Upper lobe of left lung (tissue), 6 donors: ENCODE measurements around the gene FAM83D. TPM values are rescaled to one million over a fixed set of nuclear protein-coding genes. Genes with fewer than 3 reads are reported as not detected.

Experiments used
- ATAC-seq, 2 donors: fragments of 200-7000 bp; cut with Tn5 transposase; one replicate each; pipeline ENCODE4 v1.9.1; 2022; ENCODE audit warnings: mild to moderate bottlenecking in 2 of 2, moderate library complexity in 2 of 2; ENCODE audit not compliant: low FRiP score in 2 of 2
- DNase-seq, 2 donors: peaks; one replicate each; pipeline ENCODE4 v3.0.0-alpha.2; 2019 to 2020
- H3K27ac ChIP-seq, 4 donors: fragments of 200-600 bp; sonication (generic); one replicate each; pipeline ENCODE4 v1.5.1; 2016 to 2019
- H3K27me3 ChIP-seq, 4 donors: fragments of 200-600 bp; sonication (generic); one replicate each; pipeline ENCODE4 v1.5.1; 2017 to 2019
- H3K36me3 ChIP-seq, 4 donors: fragments of 200-600 bp; sonication (generic); one replicate each; pipeline ENCODE4 v1.5.1; 2016 to 2019
- H3K4me1 ChIP-seq, 4 donors: fragments of 200-600 bp; sonication (generic); one replicate each; pipeline ENCODE4 v1.5.1; 2018 to 2019
- H3K4me3 ChIP-seq, 4 donors: fragments of 200-600 bp; sonication (generic); one replicate each; pipeline ENCODE4 v1.5.1; 2017 to 2019; ENCODE audit warnings: mild to moderate bottlenecking in 2 of 4, moderate library complexity in 1 of 4
- H3K9me3 ChIP-seq, 4 donors: fragments of 200-600 bp; sonication (generic); one replicate each; pipeline ENCODE4 v1.5.1; 2018 to 2019
- CTCF ChIP-seq, 6 experiments: fragments of 450-650 bp in 4 of 6; fragments of 200-600 bp in 2 of 6; sonication (generic) in 2 of 6; IDR thresholded peaks; one replicate each; pipeline ENCODE4 v1.5.1; 2016 to 2019; ENCODE audit warnings: antibody characterized with exemption in 6 of 6
- EP300 ChIP-seq, 4 donors: sonication (generic); formaldehyde crosslinking; IDR thresholded peaks; one replicate each; pipeline ENCODE4 v1.5.1; 2017; ENCODE audit warnings: antibody characterized with exemption in 4 of 4, control low read depth in 2 of 4
- POLR2A ChIP-seq, 4 donors: fragments of 450-650 bp; IDR thresholded peaks; one replicate each; pipeline ENCODE4 v1.5.1; 2016 to 2017; ENCODE audit warnings: antibody characterized with exemption in 4 of 4, mild to moderate bottlenecking in 2 of 4
- POLR2AphosphoS5 ChIP-seq, 2 donors: sonication (generic); formaldehyde crosslinking; IDR thresholded peaks; one replicate each; pipeline ENCODE4 v1.5.1; 2017; ENCODE audit warnings: antibody characterized with exemption in 2 of 2
- WGBS, 2 donors: methylation state at CpG; one replicate each; pipeline ENCODE4 v1.1.5; 2017 to 2018; 5-methylcytosine and 5-hydroxymethylcytosine counted together
- total RNA-seq, 6 donors: library from RNA; depleted of rRNA in 4 of 6; stranded (reverse); fragments of >200 nt in 4 of 6; gene quantifications; one replicate each; pipeline versions ENCODE4 v1.1.0 to v1.2.1, GENCODE V29; 2016 to 2021
- donor health status: DM: no; HTN: no; CAD: no; lungs with moderate emphysema.
- donor health status: DM: no; HTN: yes; CAD: no; lungs with severe emphysema.

Gene FAM83D
- total RNA-seq, 6 donors from 2014 or later, result 1.0 to 4.8 (median 3.0) TPM

GRCh38 chr20:38888059-38888831 is 38.0 kb upstream of the FAM83D start:
- Histone ChIP-seq H3K27me3 (no peaks in the 10 kb centered on the region), H3K9me3 (no peaks in the 10 kb centered on the region), H3K27ac (no peak overlapping the region), H3K4me3 (no peak overlapping the region), H3K36me3 (no peaks in the 10 kb centered on the region), H3K4me1 (peaks cover 5 to 9% (median 6%) of the 10 kb centered on the region in 4 donors)
- DNase-seq (no peak), ATAC-seq (no peak)
- TF ChIP-seq POLR2A (IDR thresholded peaks at IDR 0.05) (no peak), CTCF (IDR thresholded peaks at IDR 0.05) (no peak), EP300 (IDR thresholded peaks at IDR 0.05) (no peak), POLR2AphosphoS5 (IDR thresholded peaks at IDR 0.05) (no peak)
- 77 to 78% methylated on average over 10 to 13 of the region's 13 CpGs for WGBS, 2 donors

- H3K9me3 ChIP-seq, result no peaks in the 10 kb centered on the region
- TF ChIP-seq CTCF (IDR thresholded peaks at IDR 0.05), result no peak
- no peak for TF ChIP-seq POLR2AphosphoS5 (IDR thresholded peaks at IDR 0.05)
- TF ChIP-seq EP300 (IDR thresholded peaks at IDR 0.05), result no peak
- TF ChIP-seq POLR2A (IDR thresholded peaks at IDR 0.05), result no peak
- 65 to 87% methylated on average over 2 of the region's 2 CpGs for WGBS, 2 donors
- no peak for DNase-seq
- H3K4me1 ChIP-seq, result peaks cover 7 to 12% (median 10%) of the 10 kb centered on the region in 4 donors
- H3K4me3 ChIP-seq, result no peak overlapping the region
- no peaks in the 10 kb centered on the region for H3K27me3 ChIP-seq
- no peak overlapping the region for H3K27ac ChIP-seq
- no peaks in the 10 kb centered on the region for H3K36me3 ChIP-seq
- no peak for ATAC-seq
These were observed 37.2 kb upstream of the FAM83D start for GRCh38 chr20:38889050-38889449.

- H3K9me3 ChIP-seq, result no peaks in the 10 kb centered on the region
- 66 to 72% methylated on average over 6 to 13 of the region's 13 CpGs for WGBS, 2 donors
- TF ChIP-seq POLR2AphosphoS5 (IDR thresholded peaks at IDR 0.05) (no peak), POLR2A (IDR thresholded peaks at IDR 0.05) (no peak), EP300 (IDR thresholded peaks at IDR 0.05) (no peak), CTCF (IDR thresholded peaks at IDR 0.05) (no peak)
- H3K4me3 ChIP-seq, result no peak overlapping the region
- no peaks in the 10 kb centered on the region for H3K36me3 ChIP-seq
- H3K27ac ChIP-seq, result no peak overlapping the region
- H3K27me3 ChIP-seq, result no peaks in the 10 kb centered on the region
- ATAC-seq (no peak), DNase-seq (no peak)
- H3K4me1 ChIP-seq, result peaks cover 7 to 16% (median 12%) of the 10 kb centered on the region in 4 donors
These were observed 36.3 kb upstream of the FAM83D start for GRCh38 chr20:38889792-38890496.

GRCh38 chr20:38890497-38890818 is 35.8 kb upstream of the FAM83D start:
- Histone ChIP-seq H3K4me1 (peaks cover 7 to 16% (median 12%) of the 10 kb centered on the region in 4 donors), H3K4me3 (no peak overlapping the region), H3K27me3 (no peaks in the 10 kb centered on the region), H3K9me3 (no peaks in the 10 kb centered on the region), H3K27ac (no peak overlapping the region), H3K36me3 (no peaks in the 10 kb centered on the region)
- TF ChIP-seq POLR2AphosphoS5 (IDR thresholded peaks at IDR 0.05) (no peak), CTCF (IDR thresholded peaks at IDR 0.05) (no peak), EP300 (IDR thresholded peaks at IDR 0.05) (no peak), POLR2A (IDR thresholded peaks at IDR 0.05) (no peak)
- no peak for DNase-seq
- no peak for ATAC-seq
- WGBS, 2 donors, result 70 to 87% methylated on average over 3 of the region's 3 CpGs
